Chondrocyte (in vitro differentiated cells): Measurements from ENCODE around the gene PAIP2B. TPM values are rescaled to one million over a fixed set of nuclear protein-coding genes. Genes with fewer than 3 reads are reported as not detected.

Experiments
- DNase-seq: peaks from one replicate; pipeline ENCODE4 v3.0.0; 2021; ENCODE audit warnings: mixed read lengths, low spot score
- H3K27ac Mint-ChIP-seq: one replicate; pipeline ENCODE4 v1.8.0; 2021; ENCODE audit warnings: mild to moderate bottlenecking, moderate library complexity, mixed read lengths; ENCODE audit not compliant: unreplicated experiment
- H3K27me3 Mint-ChIP-seq: 2 replicates; pipeline ENCODE4 v1.8.0; 2021; ENCODE audit warnings: low read depth, mixed read lengths
- H3K36me3 Mint-ChIP-seq: 2 replicates; pipeline ENCODE4 v1.8.0; 2021; ENCODE audit warnings: low read depth, mixed read lengths
- H3K4me1 Mint-ChIP-seq: 2 replicates; pipeline ENCODE4 v1.8.0; 2021; ENCODE audit warnings: low read depth, mild to moderate bottlenecking, mixed read lengths
- H3K4me3 Mint-ChIP-seq: one replicate; pipeline ENCODE4 v1.8.0; 2021; ENCODE audit warnings: mild to moderate bottlenecking, moderate library complexity, mixed read lengths; ENCODE audit not compliant: unreplicated experiment
- H3K9me3 Mint-ChIP-seq: 2 replicates; pipeline ENCODE4 v1.8.0; 2021; ENCODE audit warnings: low read depth, mixed read lengths
- CTCF ChIP-seq: fragments of 200-600 bp; sonication (generic); IDR thresholded peaks from 2 replicates; pipeline ENCODE4 v1.5.0; 2021; ENCODE audit warnings: antibody characterized with exemption, mild to moderate bottlenecking, moderate library complexity
- total RNA-seq: library from RNA; stranded (reverse); gene quantifications from 3 replicates; pipeline ENCODE4 v1.2.1, GENCODE V29; 2021

Gene PAIP2B
- total RNA-seq, 1 donor from 2014 or later = 0.70 TPM

DNA sequence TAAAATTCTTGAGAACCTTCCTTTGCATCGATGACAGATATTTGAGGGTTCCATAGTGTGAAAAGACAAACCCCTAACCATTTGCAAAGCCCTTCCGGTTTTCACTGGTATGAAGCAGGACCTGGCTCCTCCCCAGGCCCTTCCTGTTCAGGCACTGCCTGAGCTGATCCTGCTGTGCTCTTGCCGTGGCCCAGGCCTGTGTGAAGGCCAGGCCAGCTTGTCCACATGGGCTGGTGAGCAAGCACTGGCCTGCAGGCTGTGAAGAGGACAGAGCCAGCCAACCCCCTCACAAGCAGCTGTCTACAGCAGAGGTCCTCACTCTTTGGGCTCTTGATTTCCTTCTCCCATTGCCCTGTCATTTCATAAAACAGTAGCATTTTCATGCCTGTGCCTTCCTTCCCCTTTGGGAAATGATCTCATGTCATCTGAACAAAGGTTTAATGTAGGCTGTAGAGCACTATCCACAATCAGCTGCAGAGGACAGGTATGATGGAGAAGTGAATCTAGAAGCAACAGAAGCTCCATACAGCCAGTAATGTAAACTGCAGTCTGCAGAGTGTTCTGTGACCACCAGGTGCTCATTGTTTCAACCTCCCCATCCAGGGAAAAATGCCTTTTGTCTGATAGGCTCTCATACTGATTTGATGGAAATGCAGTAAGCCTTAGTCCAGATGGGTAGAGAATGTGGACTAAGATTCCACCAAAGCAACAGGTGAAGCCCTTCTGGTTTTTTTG is 76.7 kb downstream of the PAIP2B start:
- Mint-ChIP-seq H3K27me3 (peaks cover 8% of the 10 kb centered on the region), H3K27ac (no peak overlapping the region), H3K36me3 (peaks cover 36% of the 10 kb centered on the region), H3K9me3 (no peaks in the 10 kb centered on the region), H3K4me3 (no peak overlapping the region), H3K4me1 (no peaks in the 10 kb centered on the region)
- TF ChIP-seq CTCF = no peak
- no peak for DNase-seq

- no peak for TF ChIP-seq CTCF
These were observed 78.3 kb downstream of the PAIP2B start for GRCh38 chr2:71148506-71149063.

DNA sequence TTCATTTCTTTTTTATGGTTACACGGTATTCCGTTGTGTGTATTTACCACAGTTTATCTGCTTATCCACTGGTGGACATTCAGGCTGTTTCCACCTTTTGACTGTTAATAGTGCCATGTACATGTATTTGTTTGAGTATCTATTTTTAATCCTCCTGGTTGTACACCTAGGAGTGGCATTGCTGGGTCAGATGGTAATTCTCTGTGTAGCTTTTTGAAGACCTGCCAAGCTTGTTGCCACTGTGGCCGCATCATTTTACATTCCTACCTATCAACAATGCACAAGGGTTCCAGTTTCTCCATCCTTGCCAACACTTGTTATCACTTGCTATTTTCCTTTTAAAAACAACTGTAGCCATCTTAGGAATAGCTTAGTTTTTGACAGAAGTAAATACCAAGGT is 83.1 kb downstream of the PAIP2B start:
- no peaks in the 10 kb centered on the region for H3K27me3 Mint-ChIP-seq
- no peak overlapping the region for H3K4me3 Mint-ChIP-seq
- no peak for DNase-seq
- peaks cover 54% of the 10 kb centered on the region for H3K36me3 Mint-ChIP-seq
- H3K4me1 Mint-ChIP-seq = no peaks in the 10 kb centered on the region
- no peak for TF ChIP-seq CTCF
- no peaks in the 10 kb centered on the region for H3K9me3 Mint-ChIP-seq
- no peak overlapping the region for H3K27ac Mint-ChIP-seq

More at GRCh38 chr2:71148506-71149063, 78.3 kb downstream of the PAIP2B start:
- no peaks in the 10 kb centered on the region for H3K9me3 Mint-ChIP-seq
- no peaks in the 10 kb centered on the region for H3K27me3 Mint-ChIP-seq
- H3K27ac Mint-ChIP-seq = no peak overlapping the region
- H3K36me3 Mint-ChIP-seq = peaks cover 46% of the 10 kb centered on the region
- H3K4me1 Mint-ChIP-seq = no peaks in the 10 kb centered on the region
- no peak for DNase-seq
- H3K4me3 Mint-ChIP-seq = no peak overlapping the region

- no peak overlapping the region for H3K4me3 Mint-ChIP-seq
- H3K4me1 Mint-ChIP-seq = no peaks in the 10 kb centered on the region
- DNase-seq = no peak
- no peaks in the 10 kb centered on the region for H3K27me3 Mint-ChIP-seq
- no peak overlapping the region for H3K27ac Mint-ChIP-seq
- no peaks in the 10 kb centered on the region for H3K9me3 Mint-ChIP-seq
- H3K36me3 Mint-ChIP-seq = peaks cover 29% of the 10 kb centered on the region
- no peak for TF ChIP-seq CTCF
These were observed 90.7 kb downstream of the PAIP2B start for GRCh38 chr2:71136174-71136573.

DNA sequence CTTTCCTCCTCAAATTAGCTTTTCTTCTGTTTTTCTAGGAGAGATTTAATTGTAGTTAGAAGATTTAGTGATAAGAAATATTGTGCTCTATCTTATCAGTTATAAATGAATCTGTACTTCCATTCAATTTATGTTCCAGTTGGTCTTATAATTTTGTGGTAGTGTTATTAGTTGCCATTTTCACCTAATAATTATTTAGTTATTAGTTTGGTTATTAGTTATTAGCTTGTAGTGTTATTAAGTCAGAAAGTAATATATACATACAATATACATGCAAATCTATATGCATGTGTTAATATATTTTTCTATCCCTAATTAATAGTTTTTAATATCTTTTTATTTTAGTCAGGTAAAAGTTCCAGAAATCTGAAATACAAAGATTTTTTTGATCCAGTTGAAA is 93.3 kb downstream of the PAIP2B start:
- no peak overlapping the region for H3K4me3 Mint-ChIP-seq
- no peaks in the 10 kb centered on the region for H3K9me3 Mint-ChIP-seq
- peaks cover 17% of the 10 kb centered on the region for H3K36me3 Mint-ChIP-seq
- H3K4me1 Mint-ChIP-seq = peaks cover 5% of the 10 kb centered on the region
- no peak overlapping the region for H3K27ac Mint-ChIP-seq
- no peak for TF ChIP-seq CTCF
- no peak for DNase-seq
- H3K27me3 Mint-ChIP-seq = no peaks in the 10 kb centered on the region

Other genes starting within 250 kb of the PAIP2B start
- 0.85 to 2.2 TPM (median 1.8 TPM) in 3 replicates for gene ANKRD53, start 248.5 kb downstream of the PAIP2B start, total RNA-seq
- 54.1 to 57.3 TPM (median 56.8 TPM) in 3 replicates for gene TEX261, start 232.2 kb downstream of the PAIP2B start, total RNA-seq
- gene NAGK, start 158.5 kb downstream of the PAIP2B start, total RNA-seq = 166 to 185 TPM (median 177 TPM) in 3 replicates
- gene MCEE, start 96.9 kb downstream of the PAIP2B start, total RNA-seq = 21.1 to 26.5 TPM (median 22.6 TPM) in 3 replicates
- 28.6 to 45.5 TPM (median 36.2 TPM) in 3 replicates for gene MPHOSPH10, start 96.5 kb downstream of the PAIP2B start, total RNA-seq
- gene ZNF638, start 104.7 kb upstream of the PAIP2B start, total RNA-seq = 79.8 to 121 TPM (median 83.4 TPM) in 3 replicates
- gene DYSF, start 226.5 kb upstream of the PAIP2B start, total RNA-seq = 83.0 to 115 TPM (median 112 TPM) in 3 replicates